Choroid plexus epithelial cell (primary cell): Measurements from ENCODE around the gene USP27X.
A peak's percentile ranks its signal among the peaks of the same experiment; 100 is the strongest.

Experiments
- DNase-seq: peaks from one replicate; pipeline ENCODE4 v3.0.0-alpha.2; 2010; ENCODE audit warnings: low read depth
- H3K4me3 ChIP-seq: 2 replicates; pipeline ENCODE4 v1.5.1; 2011; ENCODE audit warnings: low read depth, mild to moderate bottlenecking, control low read depth, low read length, moderate library complexity
- CTCF ChIP-seq: conservative IDR thresholded peaks from 2 replicates; pipeline ENCODE4 v1.5.1; 2011; ENCODE audit warnings: low read depth, mild to moderate bottlenecking, control low read depth, inconsistent platforms, low read length, moderate library complexity

Gene USP27X

GRCh38 chrX:49878834-49879655 is at the start of gene USP27X:
USP27X (plus strand) TSS chrX:49879484; CDS start chrX:49880308, 824 bp downstream.
- peak; percentile 66 for TF ChIP-seq CTCF
- DNase-seq, result peak; percentile 83
- peak within 1 kb of the TSS; percentile 65 for H3K4me3 ChIP-seq

- DNase-seq, result peak; percentile 31
- H3K4me3 ChIP-seq, result no peak overlapping the region
- TF ChIP-seq CTCF, result peak; percentile 60
These were observed 40.9 kb upstream of the USP27X start for GRCh38 chrX:49838374-49838773.

GRCh38 chrX:49840679-49841078 is 38.6 kb upstream of the USP27X start:
- H3K4me3 ChIP-seq, result no peak overlapping the region
- peak; percentile 50 for DNase-seq
- TF ChIP-seq CTCF, result peak; percentile 49

GRCh38 chrX:49842621-49843020 is 36.7 kb upstream of the USP27X start:
- no peak for TF ChIP-seq CTCF
- no peak overlapping the region for H3K4me3 ChIP-seq
- no peak for DNase-seq

GRCh38 chrX:49844611-49845010 is 34.7 kb upstream of the USP27X start:
- DNase-seq, result no peak
- H3K4me3 ChIP-seq, result no peak overlapping the region
- TF ChIP-seq CTCF, result no peak

GRCh38 chrX:49845701-49846403 is 33.4 kb upstream of the USP27X start:
- DNase-seq, result no peak
- H3K4me3 ChIP-seq, result no peak overlapping the region
- TF ChIP-seq CTCF, result no peak
